Measurements from ENCODE around the gene GTF3A. TPM values are rescaled to one million over a fixed set of nuclear protein-coding genes. Genes with fewer than 3 reads are reported as not detected.

The GTF3A gene
- total and polyA plus RNA-seq, 9 of the 15 experiments (the other 6 are each of a cell fraction or from before 2014, with no cell fraction given) = 47.5 to 303 (median 174) TPM

DNA sequence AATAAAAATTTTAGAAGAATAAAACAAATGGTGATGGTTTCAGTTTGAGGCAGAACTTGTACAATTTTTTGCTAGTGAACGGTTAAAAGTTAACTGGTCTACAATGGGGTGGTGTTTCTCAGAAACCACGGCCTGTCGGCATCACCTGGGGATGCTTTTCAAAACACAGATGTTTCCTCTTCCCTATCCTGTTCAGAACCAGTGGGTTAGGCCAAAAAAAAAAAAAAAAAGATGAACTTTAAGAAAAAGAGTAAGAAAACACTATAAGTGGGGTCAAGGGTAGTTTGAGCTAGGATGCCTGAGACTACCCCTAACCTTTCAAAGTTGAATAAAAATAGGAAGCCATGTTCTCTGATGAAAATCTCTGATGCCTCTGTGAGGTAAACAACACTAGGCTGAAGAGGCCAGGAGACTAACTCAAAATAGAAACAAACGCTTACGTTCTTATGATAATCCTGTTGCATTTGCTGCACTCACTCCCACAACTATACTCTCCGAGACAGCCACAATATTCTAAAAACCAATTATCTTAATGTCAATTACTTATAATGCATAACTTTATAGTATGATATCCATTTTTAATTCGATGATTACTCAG lies 22.7 kb downstream of the GTF3A start:
- no peak overlapping the region for H2AFZ ChIP-seq (ENCODE audit: low read depth, low read length)
- H3K4me1 ChIP-seq (replicated peaks in 1 of 2; ENCODE audit: control insufficient read depth in 2 of 2, insufficient read depth in 2 of 2, low read length in 2 of 2) = peaks cover 3 to 10% of the 10 kb centered on the region in 2 experiments; a peak in 3 of 5 replicates
- H3K27ac ChIP-seq (ENCODE audit: extremely low read depth, low read depth, low read length) = no peak overlapping the region
- TF ChIP-seq PCBP1 (IDR thresholded peaks at IDR 0.05; ENCODE audit: low read depth, low read length, poor library complexity, severe bottlenecking) = no peak
- TF ChIP-seq, protein P1, sequence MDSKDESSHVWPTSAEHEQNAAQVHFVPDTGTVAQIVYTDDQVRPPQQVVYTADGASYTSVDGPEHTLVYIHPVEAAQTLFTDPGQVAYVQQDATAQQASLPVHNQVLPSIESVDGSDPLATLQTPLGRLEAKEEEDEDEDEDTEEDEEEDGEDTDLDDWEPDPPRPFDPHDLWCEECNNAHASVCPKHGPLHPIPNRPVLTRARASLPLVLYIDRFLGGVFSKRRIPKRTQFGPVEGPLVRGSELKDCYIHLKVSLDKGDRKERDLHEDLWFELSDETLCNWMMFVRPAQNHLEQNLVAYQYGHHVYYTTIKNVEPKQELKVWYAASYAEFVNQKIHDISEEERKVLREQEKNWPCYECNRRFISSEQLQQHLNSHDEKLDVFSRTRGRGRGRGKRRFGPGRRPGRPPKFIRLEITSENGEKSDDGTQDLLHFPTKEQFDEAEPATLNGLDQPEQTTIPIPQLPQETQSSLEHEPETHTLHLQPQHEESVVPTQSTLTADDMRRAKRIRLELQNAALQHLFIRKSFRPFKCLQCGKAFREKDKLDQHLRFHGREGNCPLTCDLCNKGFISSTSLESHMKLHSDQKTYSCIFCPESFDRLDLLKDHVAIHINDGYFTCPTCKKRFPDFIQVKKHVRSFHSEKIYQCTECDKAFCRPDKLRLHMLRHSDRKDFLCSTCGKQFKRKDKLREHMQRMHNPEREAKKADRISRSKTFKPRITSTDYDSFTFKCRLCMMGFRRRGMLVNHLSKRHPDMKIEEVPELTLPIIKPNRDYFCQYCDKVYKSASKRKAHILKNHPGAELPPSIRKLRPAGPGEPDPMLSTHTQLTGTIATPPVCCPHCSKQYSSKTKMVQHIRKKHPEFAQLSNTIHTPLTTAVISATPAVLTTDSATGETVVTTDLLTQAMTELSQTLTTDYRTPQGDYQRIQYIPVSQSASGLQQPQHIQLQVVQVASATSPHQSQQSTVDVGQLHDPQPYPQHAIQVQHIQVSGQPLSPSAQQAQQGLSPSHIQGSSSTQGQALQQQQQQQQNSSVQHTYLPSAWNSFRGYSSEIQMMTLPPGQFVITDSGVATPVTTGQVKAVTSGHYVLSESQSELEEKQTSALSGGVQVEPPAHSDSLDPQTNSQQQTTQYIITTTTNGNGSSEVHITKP (IDR thresholded peaks at IDR 0.05; ENCODE audit: partially characterized antibody) = no peak
- TF ChIP-seq DDX20 (tag; IDR thresholded peaks at IDR 0.05; ENCODE audit: low read depth) = no peak
- TF ChIP-seq ZFX (CRISPR knock-in tag; IDR thresholded peaks at IDR 0.05) = no peak
- TF ChIP-seq CEBPG (CRISPR knock-in tag; IDR thresholded peaks at IDR 0.05) = no peak
- TF ChIP-seq CEBPG (tag; conservative IDR thresholded peaks at IDR 0.05 in 1 of 2, IDR thresholded peaks at IDR 0.05 in 1 of 2) = no peak
- no peak for TF ChIP-seq ZNF134 (CRISPR knock-in tag; conservative IDR thresholded peaks at IDR 0.05)
- TF ChIP-seq, protein P2, sequence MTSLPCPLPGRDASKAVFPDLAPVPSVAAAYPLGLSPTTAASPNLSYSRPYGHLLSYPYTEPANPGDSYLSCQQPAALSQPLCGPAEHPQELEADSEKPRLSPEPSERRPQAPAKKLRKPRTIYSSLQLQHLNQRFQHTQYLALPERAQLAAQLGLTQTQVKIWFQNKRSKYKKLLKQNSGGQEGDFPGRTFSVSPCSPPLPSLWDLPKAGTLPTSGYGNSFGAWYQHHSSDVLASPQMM (CRISPR knock-in tag; IDR thresholded peaks at IDR 0.05) = no peak
- TF ChIP-seq MIER1 (IDR thresholded peaks at IDR 0.05; ENCODE audit: low read depth) = no peak
- TF ChIP-seq SRSF3 (IDR thresholded peaks at IDR 0.05; ENCODE audit: insufficient read depth, low read length) = no peak
- no peak for TF ChIP-seq ZNF133 (CRISPR knock-in tag; IDR thresholded peaks at IDR 0.05)
- TF ChIP-seq, protein P3, sequence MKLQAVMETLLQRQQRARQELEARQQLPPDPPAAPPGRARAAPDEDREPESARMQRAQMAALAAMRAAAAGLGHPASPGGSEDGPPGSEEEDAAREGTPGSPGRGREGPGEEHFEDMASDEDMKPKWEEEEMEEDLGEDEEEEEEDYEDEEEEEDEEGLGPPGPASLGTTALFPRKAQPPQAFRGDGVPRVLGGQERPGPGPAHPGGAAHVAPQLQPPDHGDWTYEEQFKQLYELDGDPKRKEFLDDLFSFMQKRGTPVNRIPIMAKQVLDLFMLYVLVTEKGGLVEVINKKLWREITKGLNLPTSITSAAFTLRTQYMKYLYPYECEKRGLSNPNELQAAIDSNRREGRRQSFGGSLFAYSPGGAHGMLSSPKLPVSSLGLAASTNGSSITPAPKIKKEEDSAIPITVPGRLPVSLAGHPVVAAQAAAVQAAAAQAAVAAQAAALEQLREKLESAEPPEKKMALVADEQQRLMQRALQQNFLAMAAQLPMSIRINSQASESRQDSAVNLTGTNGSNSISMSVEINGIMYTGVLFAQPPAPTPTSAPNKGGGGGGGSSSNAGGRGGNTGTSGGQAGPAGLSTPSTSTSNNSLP (IDR thresholded peaks at IDR 0.05; ENCODE audit: borderline replicate concordance, low read depth, low read length) = no peak
- TF ChIP-seq, protein P4, sequence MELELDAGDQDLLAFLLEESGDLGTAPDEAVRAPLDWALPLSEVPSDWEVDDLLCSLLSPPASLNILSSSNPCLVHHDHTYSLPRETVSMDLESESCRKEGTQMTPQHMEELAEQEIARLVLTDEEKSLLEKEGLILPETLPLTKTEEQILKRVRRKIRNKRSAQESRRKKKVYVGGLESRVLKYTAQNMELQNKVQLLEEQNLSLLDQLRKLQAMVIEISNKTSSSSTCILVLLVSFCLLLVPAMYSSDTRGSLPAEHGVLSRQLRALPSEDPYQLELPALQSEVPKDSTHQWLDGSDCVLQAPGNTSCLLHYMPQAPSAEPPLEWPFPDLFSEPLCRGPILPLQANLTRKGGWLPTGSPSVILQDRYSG (tag; conservative IDR thresholded peaks at IDR 0.05; ENCODE audit: low read depth) = no peak
- TF ChIP-seq SMARCE1 (IDR thresholded peaks at IDR 0.05) = no peak

More for the DNA sequence above, 22.7 kb downstream of the GTF3A start:
- Histone ChIP-seq H3K9ac (ENCODE audit: insufficient read depth in 1 of 2, low read depth in 2 of 2, low read length in 2 of 2) (no peak overlapping the region), H3K9me1 (ENCODE audit: control insufficient read depth, insufficient read depth, low read length) (no peaks in the 10 kb centered on the region), H3K9me3 (replicated peaks; ENCODE audit: control insufficient read depth, insufficient read depth, low read depth, low read length) (no peaks in the 10 kb centered on the region), H3K79me2 (ENCODE audit: control insufficient read depth, insufficient read depth, low read length) (peaks cover 34% of the 10 kb centered on the region), H3K4me3 (no peak overlapping the region), H3K27me3 (ENCODE audit: control insufficient read depth in 2 of 2, insufficient read depth in 2 of 2, low read length in 2 of 2) (no peaks in the 10 kb centered on the region), H4K20me1 (replicated peaks; ENCODE audit: control insufficient read depth, insufficient read depth, low read length) (no peaks in the 10 kb centered on the region), H3K4me2 (ENCODE audit: insufficient read depth, low read length) (no peak overlapping the region), H3K36me3 (ENCODE audit: control insufficient read depth, insufficient read depth, low read length) (peaks cover 12% of the 10 kb centered on the region; the same call in 1 of the 3 replicates)
- ChIA-PET POLR2A (no interaction called here), CTCF (ENCODE audit: low intra/inter-chr PET ratio) (no interaction called here)
- FAIRE-seq (no peak), DNase-seq (ENCODE audit: extremely low read depth in 1 of 4, low spot score in 3 of 4) (no peak), ATAC-seq (no peak)
- TSS peak; percentile 12 for BruUV-seq (replicated peaks)
- WGBS (ENCODE audit: insufficient coverage, low coverage, missing lambda C conversion rate) = 58% methylated on average over 7 of the region's 7 CpGs
- in situ Hi-C loops (cut with MboI) = no loop called here
- intact Hi-C loops (cut with micrococcal nuclease) = no loop called here

Data from K562 (cell line).